GM21576 (cell line): ENCODE data around the gene L3MBTL1.
A peak's percentile ranks its signal among the peaks of the same experiment; 100 is the strongest.
"Not testable (repeated sequence)": the region's sequence is repeated elsewhere in the genome, so short reads cannot be mapped to it uniquely, and the experiment has no call there.

ENCODE experiments used
- ATAC-seq: cut with Tn5 transposase; IDR thresholded peaks from one replicate; pipeline ENCODE4 v1.9.1; 2021; ENCODE audit warnings: mild to moderate bottlenecking, moderate library complexity; ENCODE audit not compliant: unreplicated experiment

Gene L3MBTL1

DNA sequence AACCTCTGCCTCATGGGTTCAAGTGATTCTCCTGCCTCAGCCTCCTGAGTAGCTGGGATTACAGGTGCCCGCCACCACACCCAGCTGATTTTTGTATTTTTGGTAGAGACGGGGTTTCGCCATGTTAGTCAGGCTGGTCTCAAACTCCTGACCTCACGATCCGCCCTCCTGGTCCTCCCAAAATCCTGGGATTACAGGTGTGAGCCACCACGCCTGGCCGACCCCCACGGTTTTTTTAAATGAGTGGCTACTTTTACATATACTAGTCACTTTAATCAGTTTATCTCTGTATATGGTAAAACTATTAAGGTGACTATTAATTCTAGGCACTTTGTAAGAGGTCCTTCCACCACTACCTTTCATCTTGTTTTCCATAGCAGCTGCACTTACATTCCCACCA lies 5.5 kb upstream of the L3MBTL1 start:
- ATAC-seq, result not testable (repeated sequence)

DNA sequence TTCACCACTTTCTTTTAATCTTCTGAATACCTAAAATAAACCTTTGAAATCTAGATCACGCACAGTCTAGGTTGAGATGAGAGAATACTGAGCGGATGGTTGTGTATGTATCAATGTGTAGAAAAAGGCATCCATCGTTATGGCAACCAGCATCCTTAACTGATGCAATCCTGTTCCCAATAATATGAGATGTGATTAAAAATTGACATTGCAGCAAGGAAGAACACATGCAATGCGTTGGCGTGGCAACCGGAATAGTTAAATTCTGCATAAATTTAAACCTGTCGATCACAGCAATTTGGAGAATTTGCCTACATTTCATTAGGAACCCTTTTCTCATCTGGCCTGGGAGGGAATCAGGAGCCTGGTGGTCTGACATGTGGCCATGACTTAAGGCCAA lies 1.3 kb upstream of the L3MBTL1 start:
- ATAC-seq, result no peak

DNA sequence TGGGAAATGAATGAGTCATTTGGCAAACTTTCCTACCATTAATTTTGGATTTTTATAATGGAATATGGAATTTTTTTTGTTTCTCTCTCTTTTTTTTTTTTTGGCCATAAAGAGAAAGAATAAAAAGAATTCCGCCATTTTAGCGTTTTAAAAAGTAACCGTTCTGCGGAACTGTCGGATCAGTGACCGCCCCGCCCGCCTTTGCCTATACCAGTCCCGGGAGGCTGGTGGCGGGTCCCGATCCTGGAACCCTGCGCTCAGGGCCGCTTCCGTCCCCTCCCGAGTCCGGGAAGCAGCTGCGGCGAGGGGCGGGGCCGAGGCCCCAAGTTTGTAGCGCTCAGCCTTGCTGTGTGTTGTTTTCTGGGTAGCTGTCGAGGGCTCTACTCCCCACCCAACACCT lies 609 bp downstream of the L3MBTL1 start:
- no peak for ATAC-seq

DNA sequence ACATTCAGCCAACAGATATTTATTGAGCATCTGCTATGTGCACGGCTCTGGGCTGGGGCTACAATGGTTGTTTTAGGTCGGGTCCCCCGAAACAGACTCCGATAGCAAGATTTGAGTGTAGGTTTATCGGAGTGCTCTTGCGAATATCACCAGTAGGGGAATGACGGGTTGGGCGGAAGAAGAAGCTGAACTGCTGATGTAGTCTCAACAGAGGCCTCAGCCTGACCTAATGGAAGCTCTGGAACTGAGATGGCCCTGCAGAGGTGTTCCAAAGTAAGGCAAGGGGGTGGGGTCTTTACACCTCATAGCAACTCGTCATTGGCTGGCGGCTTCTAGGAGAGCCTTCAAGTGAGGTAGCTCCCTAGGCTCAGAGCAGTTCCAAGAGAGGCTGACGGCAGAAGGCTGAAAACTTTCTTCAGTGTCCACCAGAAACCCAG lies 1.1 kb downstream of the L3MBTL1 start:
- ATAC-seq, result no peak

DNA sequence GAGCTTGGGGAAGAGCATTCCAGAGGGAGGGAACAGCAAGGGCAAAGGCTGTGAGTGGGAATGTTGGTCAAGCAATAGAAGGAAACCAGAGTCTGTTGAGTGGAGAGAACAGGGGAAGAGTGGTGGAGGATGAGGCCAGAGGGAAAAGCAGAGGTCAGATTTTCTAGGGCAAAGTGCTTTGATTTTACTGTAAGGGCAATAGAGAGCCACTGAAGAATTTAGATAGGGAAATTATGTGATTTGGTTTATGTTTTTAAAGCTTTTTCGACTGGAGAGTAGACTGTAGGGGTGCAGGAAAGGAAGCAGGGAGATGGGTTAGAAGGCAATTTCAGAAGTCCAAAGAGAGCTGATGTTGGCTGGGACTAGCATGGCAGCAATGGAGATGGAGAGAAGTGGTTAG lies 4.4 kb downstream of the L3MBTL1 start:
- no peak for ATAC-seq

DNA sequence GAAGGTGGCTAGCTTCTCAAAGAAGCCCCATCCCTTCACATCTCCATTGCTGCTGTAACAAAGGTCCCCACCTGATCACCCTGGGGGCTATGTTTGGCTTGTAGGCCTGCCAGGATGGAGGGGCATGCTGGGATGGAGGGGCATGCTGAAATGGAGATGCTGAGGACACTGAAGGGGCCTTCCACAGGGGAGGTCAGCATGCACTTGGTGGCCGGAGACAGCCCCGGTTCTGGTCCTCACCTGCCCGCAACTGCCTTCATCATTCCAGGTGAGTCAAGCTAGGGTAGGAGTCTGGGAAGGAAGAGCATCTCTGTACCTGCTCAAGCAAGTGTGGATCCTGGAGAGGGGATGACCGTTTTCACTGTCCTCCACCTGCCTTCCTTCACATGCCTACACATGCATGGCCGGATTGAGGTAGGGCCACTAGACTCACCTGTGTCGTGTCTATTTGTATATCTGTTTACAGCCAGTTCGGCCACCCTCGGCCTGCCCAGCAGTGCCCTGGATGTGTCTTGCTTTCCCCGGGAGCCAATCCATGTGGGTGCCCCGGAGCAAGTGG lies 6.0 kb downstream of the L3MBTL1 start:
- no peak for ATAC-seq

DNA sequence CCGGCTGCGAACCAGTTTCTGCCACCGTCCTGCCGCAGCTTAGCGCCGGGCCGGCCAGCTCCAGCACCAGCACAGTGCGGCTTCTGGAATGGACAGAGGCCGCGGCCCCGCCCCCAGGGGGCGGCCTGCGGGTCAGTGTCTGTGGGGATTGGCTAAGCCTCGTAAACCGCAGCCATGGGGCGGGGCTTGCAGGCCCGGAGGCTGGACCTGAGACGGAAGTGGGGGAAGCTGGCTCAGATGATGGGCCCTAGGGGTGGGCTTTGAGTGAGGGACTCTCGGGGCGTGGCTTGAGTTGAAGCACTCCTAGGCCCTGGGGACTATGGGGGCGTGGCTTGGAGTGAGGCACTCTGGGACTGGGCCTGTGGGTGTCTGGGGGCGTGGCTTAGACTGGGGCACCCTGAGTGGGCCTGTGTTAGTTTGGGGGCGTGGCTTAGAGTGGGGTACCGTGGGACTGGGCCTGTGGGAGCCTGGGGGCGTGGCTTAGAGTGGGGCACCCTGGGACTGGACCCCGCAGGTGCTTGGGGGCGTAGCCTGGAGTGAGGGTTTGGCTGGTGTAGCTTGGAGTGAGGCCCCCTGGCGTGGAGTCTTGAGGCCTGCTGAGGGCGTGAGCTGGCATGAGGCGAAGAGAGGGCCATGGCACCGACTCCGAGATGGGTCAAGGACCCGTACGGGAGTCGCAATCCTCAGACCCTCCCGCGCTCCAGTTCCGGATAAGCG lies 6.6 kb downstream of the L3MBTL1 start:
- ATAC-seq, result peak; percentile 77

DNA sequence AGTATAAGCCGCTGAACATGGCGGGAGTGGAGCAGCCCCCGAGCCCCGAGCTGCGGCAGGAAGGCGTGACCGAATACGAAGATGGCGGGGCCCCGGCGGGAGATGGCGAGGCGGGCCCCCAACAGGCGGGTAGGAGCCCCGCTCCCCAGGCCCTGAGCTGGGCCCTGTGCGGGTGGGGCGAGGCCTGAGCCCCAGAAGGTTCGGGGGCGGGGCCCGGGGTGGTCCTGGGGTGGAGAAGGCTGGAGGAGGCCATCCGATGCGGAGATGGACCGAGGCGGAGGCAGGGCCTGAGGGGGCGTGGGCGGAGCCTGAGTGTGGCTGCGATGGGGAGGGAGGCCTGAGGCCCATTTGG lies 7.1 kb downstream of the L3MBTL1 start:
- ATAC-seq, result peak; percentile 10

DNA sequence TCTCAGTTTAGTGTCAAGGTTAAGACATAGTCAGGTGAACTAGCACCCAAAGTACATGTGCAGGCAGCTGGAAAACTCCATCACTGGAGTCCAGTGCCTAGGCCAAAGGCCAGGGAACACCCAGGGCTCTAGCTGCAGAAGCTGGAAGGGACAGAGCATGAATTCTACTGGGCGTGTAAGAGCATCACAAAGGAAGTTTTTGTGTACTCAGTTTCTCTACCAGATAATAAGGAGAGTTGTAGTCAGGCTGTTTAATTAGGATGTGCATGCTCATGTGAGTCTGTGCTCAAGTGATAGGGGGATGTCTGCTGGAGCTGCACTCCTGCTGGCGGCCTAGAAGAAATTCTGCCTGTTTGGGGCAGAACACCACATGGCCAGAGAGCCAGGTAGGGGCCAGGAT lies 8.1 kb downstream of the L3MBTL1 start:
- no peak for ATAC-seq

DNA sequence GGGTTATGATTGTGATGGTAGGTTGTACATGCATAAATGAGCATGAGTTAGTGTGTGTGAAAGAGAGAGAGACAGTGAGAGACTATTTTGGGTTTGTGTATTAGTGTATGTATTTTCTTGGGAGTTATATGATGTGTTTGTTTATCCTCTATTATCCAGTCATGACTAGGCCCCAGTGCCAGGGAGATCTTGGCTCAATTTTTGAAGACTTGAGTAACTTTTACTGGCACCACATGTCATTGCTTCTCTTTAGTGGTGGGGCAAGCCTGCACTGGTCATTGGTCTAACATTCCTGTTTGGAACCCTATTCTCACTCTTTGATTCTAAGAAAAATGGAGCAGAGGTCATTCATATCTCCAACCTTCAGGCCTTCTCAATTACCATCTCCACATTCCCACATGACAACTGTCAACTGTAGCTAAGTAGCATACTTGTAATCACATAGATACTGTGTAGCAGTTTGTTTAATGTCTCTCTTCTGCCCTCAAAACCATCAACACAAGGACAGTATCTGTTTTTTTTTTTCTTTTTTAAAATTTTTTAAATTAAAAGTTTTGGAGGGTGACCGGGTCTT lies 8.8 kb downstream of the L3MBTL1 start:
- no peak for ATAC-seq

DNA sequence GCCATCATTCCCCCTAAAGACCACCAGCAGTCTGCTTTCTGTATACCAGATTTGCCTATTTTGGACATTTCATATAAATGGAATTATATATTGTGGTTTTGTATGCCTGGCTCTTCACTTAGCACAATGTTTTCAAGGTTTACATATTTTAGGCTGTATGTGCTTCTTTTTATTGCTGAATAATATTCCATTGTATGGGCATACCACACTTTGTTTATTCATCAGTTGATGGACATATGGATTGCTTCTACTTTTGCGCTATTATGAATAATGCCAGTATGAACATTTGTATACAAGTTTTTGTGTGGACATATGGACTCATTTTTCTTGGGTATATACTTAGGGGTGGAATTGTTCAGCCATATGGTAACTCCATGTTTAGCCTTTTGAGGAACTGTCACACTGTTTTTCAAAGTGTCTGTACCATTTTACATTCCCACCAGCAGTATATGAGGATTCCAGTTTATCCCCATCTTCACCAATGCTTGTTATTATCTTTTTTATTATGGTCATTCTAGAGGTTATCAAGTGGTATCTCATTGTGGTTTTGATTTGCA lies 12.7 kb downstream of the L3MBTL1 start:
- ATAC-seq, result no peak

DNA sequence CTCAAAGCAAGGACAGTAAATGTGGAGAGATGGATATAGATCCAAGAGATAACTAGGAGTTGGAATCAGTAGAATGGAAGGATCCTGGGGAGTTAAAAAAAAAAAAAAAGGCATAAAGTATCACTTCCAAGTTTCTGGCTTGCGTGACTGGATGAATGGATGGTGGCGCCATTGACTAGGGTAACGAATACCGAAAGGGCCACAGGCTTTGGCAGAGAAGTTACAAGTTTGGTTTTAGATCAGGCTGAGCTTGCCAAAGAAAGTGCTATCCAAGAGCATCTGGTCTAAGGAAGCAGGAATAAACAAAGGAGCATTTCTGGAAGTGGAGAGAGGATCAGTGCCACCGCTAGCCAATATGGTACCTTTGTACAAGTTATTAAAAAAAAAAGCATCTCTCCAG lies 17.5 kb downstream of the L3MBTL1 start:
- ATAC-seq, result no peak

DNA sequence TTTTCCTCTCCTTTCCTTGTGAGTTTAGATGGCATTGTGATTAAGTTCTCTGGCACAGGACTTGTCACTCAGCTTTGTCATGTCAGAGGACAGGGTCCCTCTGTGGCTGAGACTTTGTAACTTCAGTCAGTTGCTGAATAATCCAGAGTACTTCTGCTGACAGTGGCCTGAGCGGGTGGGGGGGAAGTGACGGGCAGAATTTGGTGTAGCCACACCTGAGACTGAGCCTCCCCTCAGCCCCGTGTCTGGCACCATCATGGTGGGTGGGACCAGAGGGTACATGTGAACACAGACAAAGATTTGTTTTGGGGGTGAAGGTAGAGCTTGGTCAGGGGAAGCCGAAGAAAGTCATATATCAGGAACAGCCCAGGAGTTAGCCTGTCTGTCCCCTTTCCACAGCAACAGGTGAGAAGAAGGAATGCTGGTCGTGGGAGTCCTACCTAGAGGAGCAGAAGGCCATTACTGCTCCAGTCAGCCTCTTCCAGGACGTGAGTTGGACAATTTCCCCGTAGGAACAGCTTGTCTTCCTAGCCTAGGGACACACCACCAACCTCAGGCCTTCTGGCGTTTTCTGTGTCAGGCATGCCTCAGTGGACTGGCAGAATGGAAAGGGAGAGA lies 20.9 kb downstream of the L3MBTL1 start:
- no peak for ATAC-seq

DNA sequence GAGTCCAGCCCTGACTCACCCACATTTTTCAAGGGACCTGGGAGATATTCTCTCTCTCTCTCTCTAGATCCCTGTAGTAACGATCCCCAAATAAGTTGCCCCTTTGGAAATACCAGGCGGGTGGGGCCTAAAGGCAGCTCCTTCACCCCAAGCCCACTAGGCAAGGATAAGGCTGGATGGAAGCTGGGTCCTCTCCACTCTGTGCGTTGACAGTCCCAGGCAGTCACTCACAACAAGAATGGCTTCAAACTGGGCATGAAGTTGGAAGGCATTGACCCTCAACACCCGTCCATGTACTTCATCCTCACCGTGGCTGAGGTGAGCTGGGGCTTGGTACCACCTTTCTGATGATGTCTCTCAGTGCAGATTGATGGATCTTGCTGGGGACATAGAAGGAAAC lies 21.6 kb downstream of the L3MBTL1 start:
- no peak for ATAC-seq

DNA sequence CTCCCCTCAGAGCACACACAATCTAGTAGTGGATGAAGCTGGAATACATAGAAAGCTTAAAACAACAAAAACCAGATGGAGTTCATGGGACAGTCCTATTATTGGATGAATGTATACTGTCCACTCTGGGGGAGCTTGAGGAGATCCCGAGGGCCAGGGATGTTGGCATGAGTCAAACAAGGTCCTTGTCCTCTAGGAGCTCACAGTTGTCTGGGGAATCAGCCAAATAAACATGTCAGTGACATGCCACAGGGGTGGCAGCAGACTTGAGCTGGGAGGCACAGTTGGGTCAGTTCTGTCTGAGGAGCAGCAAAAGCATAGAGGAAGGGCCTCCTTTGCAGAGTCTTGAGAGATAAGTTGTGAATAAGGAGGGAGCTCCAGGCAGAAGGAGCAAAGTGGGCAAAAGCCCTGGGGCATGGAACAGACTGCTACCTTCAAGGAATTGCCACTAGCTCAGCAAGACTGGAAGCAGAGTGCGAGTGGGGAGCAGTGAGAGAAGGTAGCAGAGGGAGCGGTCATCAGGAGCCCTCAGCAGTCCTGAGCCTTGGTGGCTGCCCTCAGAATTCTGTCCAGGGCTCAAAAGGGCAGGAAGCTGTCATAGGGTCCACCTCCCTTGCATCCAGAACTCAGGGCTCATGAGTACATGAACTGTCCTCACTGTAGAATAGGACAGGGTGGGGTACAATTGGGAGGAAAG lies 22.1 kb downstream of the L3MBTL1 start:
- ATAC-seq, result no peak

DNA sequence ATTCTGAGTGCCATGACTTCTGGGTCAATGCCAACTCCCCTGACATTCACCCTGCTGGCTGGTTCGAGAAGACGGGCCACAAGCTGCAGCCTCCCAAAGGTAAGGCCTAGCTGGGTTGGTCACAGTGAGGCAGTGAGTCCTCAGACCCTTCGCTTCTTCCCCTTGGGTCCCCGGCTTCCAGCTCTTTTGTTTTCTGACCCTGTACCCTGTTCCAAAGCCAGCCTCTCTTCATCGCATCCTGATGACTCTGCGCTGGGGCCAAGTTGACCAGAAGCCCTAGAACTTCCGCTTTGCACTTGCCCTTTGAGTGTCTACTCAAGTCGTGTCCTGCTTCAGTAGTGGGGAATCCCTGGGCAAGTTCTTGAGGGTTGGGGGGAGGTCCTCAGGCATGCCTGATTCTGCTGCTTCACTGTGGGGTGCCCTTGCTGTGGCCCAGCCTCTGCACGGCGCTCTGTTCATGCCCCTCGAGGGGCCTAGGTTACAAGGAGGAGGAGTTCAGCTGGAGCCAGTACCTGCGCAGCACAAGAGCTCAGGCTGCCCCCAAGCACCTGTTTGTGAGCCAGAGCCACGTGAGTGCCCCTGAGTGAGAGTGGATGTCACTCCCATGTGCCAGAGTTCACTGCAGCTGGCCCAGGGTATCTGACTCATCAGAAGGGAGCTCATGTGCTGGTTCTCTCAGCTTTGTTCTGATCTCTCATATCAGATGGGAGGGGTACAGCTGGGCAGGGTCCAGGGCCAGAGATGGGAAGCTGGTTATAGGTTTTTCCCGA lies 23.0 kb downstream of the L3MBTL1 start:
- no peak for ATAC-seq

DNA sequence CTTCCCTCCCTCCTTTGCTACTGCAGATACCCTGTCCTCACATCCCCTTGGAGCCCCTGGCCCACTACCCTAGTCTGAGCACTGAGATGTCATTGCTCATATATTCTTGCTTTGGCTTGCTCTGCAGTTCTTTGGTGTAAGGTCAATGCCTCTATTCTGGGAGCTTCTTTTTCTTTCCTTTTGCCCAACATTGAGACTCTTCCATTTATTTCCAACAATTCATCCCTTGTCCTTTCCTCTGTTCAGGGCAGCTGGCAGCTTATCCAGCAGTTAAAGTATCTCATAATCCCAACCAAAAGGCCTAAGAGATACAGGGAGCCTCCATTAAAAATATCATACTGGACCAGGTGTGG lies 23.6 kb downstream of the L3MBTL1 start:
- ATAC-seq, result no peak

DNA sequence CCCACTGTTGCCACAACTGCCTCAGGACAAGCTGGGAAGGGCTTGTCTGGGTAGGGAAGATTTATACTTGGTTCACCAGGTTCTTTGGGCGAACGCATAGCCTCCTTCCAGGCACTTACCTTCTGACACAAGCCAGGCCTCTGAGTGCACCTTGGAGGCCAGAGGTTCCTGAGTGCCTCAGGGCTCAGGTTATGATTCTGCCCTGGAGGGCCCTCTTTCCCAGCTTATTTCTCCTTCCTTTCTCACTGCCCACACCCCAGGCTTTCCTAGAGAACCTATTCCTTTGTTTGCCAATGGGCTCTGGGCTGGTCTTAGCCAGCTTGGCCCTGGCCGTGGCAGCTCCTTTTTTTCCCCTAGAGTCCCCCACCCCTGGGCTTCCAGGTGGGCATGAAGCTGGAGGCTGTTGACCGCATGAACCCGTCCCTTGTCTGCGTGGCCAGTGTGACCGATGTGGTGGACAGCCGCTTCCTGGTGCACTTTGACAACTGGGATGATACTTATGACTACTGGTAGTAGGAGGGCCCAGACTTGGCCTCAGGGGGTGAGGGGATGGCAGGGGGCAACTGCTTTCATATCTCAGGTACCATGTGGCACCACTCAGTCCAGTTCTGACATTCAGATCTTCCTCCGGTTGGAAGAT lies 25.0 kb downstream of the L3MBTL1 start:
- ATAC-seq, result no peak

DNA sequence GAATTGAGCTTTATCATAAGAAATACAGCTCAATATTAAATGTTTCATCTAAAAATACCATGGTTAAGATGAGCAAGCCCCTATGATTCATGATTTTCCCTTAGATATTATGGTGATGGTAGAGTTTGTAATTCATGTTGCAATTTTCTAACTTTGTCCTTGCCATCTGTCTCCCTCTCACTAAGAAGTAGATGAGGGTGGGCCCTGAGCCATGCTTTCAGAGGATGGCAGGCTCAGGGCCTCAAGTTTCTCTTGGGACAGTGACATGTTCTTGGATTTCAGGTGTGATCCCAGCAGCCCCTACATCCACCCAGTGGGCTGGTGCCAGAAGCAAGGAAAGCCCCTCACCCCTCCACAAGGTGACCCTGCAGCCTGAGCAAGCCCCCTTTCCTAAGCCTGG lies 25.6 kb downstream of the L3MBTL1 start:
- no peak for ATAC-seq

DNA sequence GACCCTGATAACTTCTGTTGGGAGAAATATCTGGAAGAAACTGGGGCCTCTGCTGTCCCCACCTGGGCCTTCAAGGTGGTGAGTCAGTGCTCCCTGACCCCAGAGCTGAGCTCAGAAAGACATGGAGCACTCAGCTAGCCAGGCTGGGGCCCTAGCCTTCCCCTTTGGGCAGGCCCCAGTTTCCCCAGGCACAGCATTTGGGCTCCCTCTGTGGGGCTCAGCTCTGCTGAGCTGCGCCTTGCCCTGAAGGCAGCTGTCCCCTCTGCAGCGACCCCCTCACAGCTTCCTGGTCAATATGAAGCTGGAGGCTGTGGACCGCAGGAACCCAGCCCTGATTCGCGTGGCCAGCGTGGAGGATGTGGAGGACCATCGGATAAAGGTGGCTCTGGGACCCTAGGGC lies 26.5 kb downstream of the L3MBTL1 start:
- no peak for ATAC-seq
